DMS114 treated with DMSO at 0.1 percent for 48 hours (cell line): ENCODE measurements around the gene IGFLR1.
A peak's percentile ranks its signal among the peaks of the same experiment; 100 is the strongest.

Experiments
- DNase-seq: peaks from one replicate; lab custom pipeline; 2025; ENCODE audit not compliant: unreplicated experiment; lab: John Stamatoyannopoulos, UW

IGFLR1 gene

DNA sequence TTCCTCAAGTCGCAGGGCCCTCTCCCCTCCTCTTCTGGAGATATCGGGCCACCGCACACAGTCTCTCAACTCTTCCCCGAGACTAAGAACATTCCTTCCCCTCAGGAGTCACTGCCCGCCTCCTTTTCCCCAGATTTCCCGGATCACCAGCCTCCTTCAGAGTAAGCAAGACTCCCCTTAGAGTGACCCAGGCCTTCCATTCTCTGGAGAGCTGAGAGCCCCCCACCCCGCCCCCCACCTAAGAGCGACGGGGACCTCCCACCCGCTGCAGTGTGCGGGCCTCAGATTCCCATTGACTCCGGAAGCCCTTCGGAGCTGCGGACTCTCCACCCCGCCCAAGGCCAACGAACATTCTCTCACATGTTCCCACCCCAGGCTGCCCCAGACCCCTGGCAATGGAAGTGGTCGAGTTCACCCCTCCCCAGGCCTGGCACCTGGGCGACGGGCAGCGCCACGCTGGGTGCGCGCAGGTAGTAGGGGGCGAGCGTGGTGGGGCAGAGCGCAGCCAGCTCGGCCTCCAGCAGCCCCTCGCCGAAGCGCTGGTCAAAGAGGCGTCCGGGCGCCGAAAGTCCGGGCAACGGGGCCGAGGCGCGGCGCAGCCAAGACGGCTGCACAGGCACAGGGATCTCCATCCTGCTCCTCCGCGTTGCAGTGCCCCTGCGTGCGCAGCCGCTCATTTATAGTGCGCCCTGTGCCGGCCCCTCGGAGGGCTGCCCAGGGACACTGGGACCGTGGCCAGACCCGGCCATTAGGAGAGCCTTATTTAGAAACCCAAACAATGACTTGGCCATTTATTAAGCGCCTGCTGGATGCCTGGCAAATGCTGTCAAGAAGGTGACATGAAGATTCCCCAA lies 14.4 kb upstream of the IGFLR1 start, which contains the start of gene HSPB6:
HSPB6 (minus strand) TSS at position 653 of the 854 bp plus-strand sequence; CDS start at position 632, 21 bp downstream.
- DNase-seq: no peak

- DNase-seq: no peak
These were observed 13.5 kb upstream of the IGFLR1 start for GRCh38 chr19:35755550-35756376.

GRCh38 chr19:35755131-35755549 lies 12.9 kb upstream of the IGFLR1 start:
- DNase-seq: no peak

- DNase-seq: no peak
These were observed 12.3 kb upstream of the IGFLR1 start for GRCh38 chr19:35754370-35755130.

DNA sequence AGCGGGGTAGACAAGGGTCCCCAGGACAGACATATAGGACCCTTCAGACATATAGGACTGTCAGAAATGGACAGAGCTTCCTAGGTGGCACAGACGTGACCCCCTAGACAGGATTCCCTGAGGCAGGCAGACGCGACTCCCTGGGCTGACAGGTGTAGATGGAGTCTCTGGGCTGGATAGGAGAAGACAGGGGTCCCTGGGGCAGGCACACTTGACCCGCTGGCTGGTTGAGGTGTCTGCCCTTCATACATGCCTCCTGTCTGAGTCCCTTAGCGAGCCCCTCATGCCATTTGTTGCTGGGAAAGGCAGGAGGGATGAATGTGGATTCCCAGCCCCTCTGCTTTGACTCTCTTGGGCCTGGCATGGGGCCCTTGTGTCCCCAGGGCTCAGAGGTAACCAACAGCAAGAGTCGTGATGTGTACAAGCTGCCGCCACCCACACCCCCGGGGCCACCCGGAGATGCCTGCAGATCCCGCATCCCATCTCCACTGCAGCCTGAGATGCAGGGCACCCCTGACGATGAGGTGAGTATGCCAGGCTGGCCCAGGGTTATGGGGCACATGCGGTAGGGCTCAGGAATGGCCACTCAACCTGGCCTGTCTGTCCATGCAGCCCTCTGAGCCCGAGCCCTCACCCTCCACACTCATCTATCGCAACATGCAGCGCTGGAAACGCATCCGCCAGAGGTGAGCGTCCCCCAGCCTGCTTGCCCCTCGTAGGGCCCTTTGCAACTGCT lies 11.6 kb upstream of the IGFLR1 start:
- no peak for DNase-seq

DNA sequence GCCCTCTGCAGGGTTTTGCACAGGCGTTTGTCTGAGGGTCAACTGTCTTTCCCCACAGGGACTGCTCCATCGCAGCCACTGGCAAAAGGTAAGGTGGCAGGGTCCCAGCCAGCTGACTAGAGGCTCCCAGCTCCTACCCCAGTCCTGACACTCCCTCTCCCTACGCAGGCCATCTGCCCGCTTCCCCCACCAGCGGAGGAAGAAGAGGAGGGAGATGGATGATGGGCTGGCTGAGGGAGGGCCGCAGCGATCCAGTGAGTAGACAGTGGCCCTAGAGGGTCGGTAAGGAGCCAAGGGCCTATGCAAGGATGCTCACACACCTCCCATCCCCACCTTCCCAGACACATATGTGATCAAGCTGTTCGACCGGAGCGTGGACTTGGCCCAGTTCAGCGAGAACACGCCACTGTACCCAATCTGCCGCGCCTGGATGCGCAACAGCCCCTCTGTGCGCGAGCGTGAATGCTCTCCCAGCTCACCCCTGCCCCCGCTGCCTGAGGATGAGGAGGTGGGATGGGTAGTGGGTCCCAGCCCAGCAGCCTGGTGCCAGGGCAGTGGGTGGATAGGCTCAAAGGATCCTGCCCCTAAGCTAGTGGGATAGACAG lies 10.6 kb upstream of the IGFLR1 start:
- no peak for DNase-seq

DNA sequence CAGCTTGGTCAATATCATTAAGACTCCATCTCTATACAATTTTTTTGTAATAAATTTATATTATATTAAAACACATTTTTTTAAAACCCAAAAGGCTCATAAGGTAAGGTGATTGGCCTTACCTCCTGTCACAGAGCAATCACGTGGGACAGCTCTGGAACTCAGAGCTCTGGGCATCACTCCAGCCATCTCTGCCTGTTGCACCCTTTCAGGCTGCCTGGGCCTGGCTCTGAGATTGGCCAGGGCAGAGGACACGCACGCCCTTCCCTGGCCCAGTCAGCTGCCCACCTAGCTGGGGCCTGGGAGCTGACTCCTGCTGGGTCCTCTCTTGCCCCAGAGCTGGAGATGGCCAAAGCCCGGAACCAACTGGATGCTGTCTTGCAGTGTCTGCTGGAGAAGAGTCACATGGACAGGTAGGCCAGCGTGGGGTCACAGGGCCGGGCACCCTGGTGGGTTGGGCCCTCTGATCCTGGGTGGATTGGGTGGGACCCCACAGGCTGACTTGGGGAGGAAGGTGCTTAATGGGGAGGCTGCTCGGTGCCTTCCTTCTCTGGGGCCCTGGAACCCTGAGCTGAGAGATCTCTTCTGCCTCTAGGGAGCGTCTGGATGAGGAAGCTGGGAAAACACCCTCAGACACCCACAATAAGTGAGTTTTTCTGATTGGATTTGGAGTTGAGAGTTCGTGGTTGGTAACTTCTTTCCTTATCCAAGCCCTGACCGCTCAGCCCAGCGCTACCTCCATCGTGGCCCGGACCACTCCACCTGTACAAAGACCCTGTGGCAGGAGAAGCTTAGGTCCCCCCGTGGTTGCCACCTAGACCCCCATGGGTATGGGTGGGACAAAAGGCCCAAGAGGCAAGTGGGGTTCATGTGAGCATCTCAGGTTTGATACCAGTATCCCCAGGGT lies 9.8 kb upstream of the IGFLR1 start:
- no peak for DNase-seq

GRCh38 chr19:35750167-35750566 lies 7.9 kb upstream of the IGFLR1 start:
- no peak for DNase-seq

- peak; percentile 98 for DNase-seq
These were observed 6.1 kb upstream of the IGFLR1 start, which contains the start of gene LIN37 for GRCh38 chr19:35748106-35749020. TSS of gene LIN37 (plus strand) at chr19:35748576. CDS start at chr19:35748725, 149 bp downstream.

- DNase-seq: no peak
These were observed 4.3 kb upstream of the IGFLR1 start for GRCh38 chr19:35746531-35746930.

DNA sequence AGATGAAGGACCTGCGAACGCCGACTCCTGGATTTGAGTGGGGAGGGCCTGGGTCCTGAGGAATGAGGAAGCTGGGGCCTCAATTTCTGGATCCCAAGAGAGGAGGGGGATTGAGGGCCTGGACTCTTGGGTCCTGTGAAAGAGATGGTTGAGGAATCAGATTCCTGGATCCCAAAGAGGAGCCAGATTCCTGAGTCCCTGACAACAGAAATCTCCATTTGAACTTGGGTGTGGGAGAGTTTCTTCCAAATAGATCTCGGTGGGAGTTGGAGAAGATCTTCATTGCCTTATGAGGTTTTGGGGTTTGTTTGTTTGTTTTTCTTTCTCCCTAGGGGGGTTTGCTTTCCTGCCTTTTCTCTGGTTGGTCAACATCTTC lies 3.8 kb upstream of the IGFLR1 start:
- no peak for DNase-seq

DNA sequence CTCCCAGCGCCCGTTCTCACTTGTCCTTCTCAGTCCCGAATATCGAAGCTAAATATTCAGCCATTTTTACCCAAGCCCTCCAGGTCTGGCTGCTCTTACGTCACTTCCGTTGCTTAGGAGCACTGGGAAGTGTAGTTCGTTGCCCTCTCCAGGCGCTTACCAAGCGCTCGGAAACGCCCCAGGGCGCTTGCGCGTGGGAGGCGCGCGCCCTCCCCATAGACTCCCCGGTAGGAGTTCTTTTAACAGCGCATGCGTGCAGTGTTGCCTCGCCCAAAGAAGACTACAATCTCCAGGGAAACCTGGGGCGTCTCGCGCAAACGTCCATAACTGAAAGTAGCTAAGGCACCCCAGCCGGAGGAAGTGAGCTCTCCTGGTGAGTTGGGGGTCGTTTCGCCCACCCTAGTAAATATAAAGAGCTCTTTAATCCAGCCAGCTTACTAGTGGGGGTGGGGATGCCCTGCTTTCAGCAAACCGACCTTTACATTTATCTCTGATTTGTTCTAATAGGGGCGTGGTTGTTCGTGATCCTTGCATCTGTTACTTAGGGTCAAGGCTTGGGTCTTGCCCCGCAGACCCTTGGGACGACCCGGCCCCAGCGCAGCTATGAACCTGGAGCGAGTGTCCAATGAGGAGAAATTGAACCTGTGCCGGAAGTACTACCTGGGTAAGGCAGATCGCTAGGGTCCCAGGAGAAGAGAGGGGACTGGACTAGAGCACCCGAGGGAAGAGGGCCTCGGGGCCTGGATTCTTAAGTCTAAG lies 3.3 kb upstream of the IGFLR1 start, which contains the start of the genes PSENEN and U2AF1L4:
PSENEN (plus strand) TSS at position 324 of the 759 bp plus-strand sequence; CDS start at position 604, 280 bp downstream.
U2AF1L4 (minus strand) TSS at position 91 of the 759 bp plus-strand sequence; CDS start at position 64, 27 bp downstream.
- DNase-seq: peak; percentile 98

DNA sequence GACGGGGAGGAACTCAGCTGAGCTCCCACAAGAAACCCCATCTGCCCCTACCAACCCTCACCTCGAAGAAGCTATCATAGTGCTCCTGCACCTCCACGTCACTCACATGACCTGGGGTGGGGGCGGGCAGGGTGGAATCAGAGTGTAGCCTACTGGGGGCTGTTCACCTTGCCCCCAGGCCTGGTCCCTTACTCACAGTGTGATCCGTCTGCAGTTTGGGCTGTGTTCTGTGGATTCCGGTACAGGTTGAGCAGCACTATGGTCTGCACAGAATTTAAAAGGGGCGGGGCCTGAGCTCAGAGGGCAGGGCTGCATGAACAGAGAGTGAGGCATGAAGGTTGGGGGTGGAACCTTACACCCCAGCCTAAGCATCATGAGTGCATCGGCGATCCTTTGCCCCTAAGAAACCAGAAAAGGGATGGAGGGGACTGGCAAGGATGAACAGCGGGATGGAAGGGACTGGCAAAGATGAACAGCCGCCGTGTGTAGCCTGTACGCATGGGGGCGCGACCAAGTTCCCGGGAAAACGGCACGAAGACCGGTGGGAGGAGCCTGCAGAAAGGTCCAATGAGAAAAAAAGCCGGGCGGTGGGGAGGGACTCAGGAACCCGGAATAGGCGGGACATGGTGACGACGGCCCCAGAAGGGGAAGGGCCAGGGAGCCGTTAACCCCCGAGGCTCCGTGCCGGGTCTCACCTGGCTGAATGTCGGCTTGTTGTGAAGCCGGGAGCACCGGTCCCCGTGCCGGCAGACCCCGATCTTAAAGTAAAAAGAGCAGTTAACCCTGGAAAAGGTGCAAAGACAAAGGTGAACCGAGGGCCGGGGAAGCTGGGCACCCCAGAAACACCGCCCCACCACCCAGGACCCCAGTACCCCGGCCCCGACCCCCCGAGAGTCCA lies 2.4 kb upstream of the IGFLR1 start:
- peak; percentile 97 for DNase-seq

DNA sequence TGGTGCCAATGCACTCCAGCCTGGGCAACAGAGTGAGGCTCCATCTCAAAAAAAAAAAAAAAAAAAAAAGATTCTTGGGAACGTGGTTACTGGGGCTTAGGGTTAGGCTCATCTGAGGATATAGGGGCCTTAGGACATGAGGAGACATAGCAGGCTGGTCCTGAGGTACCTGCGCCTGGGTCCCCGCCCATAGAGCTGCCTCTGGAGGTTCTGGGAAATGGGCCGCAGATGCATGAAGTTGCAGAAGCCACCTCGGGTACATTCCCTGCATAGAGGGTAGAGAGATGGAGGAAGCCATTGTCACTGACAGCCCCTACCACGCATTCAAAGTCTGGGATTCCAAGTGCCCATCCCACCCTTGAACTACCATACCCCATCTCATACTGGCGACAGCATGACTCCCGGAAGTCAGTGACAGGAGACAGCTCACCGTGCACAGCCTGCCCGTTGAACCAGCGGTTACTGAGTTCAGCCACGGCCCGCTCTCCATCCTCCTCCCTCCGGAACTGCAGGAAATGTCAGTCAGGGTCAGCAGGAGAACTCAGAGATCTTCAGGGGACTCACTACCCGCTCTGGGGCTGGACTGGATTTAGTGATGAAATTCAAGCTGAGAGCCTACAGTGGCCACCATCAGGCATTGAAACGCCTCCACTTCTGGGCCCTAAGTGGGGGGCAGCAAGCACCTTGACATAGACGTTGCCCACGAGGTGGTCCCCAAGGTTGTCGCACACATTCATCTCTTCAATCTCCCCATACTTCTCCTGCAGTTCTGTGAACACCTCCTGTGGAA lies 1.6 kb upstream of the IGFLR1 start:
- no peak for DNase-seq

- DNase-seq: no peak
These were observed 1.1 kb downstream of the IGFLR1 start for GRCh38 chr19:35741203-35741515.
